Stimulated activated naive CD8-positive, alpha-beta T cell treated with anti-CD3 and anti-CD28 coated beads, Interleukin-15, amount 100 ng/mL, for 72 hours (primary cell): ENCODE results near the gene ZNF549.

Experiments
- ATAC-seq: fragments of 150-1000 bp; cut with Tn5 transposase; 2 replicates; pipeline ENCODE4 v1.10.0; 2021; ENCODE audit warnings: mild to moderate bottlenecking, moderate library complexity
- DNase-seq, 2 donors: peaks; one replicate each; pipeline ENCODE4 v3.0.0; 2021 to 2022
- H3K27ac Mint-ChIP-seq, 2 donors: one replicate each; pipeline ENCODE4 v1.8.0; 2022; ENCODE audit warnings: mild to moderate bottlenecking in 2 of 2, mixed read lengths in 2 of 2, moderate library complexity in 2 of 2
- H3K27me3 Mint-ChIP-seq: one replicate; pipeline ENCODE4 v1.8.0; 2022; ENCODE audit warnings: mixed read lengths
- H3K4me1 Mint-ChIP-seq: one replicate; pipeline ENCODE4 v1.8.0; 2022; ENCODE audit warnings: mild to moderate bottlenecking, mixed read lengths
- H3K4me3 Mint-ChIP-seq, 2 donors: one replicate each; pipeline ENCODE4 v1.8.0; 2022; ENCODE audit warnings: mild to moderate bottlenecking in 2 of 2, mixed read lengths in 2 of 2, moderate library complexity in 1 of 2
- H3K9me3 Mint-ChIP-seq, 2 donors: one replicate each; pipeline ENCODE4 v1.8.0; 2022; ENCODE audit warnings: mixed read lengths in 2 of 2

Gene ZNF549

GRCh38 chr19:57558525-57558924, 31.4 kb downstream of the ZNF549 start:
- Mint-ChIP-seq H3K4me3 (peak overlapping the region; percentile 98), H3K27ac (peak overlapping the region; percentile 78 to 100), H3K9me3 (peaks cover 20 to 68% of the 10 kb centered on the region in 2 donors), H3K27me3 (no peaks in the 10 kb centered on the region), H3K4me1 (peaks cover 36% of the 10 kb centered on the region)
- ATAC-seq (no peak), DNase-seq (no peak)

DNA sequence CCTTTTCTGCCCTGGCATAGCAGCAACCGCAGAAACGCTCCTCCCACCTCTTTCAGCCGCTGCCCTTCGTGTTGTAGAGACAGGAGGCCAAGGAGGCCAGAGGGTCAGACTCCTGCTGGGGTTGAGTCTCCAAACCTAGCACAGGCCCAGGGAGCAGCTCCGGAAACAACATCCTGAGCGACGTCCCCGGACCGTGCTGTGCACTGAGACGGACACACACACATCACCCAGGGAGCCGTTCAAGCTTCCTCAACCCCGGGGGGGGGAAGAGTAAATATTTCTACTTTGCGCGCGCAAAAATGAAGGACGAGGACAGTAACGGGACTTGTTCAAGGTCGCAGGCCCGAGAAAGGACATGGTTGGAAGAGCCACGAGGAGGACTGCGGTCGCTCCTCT, 31.9 kb downstream of the ZNF549 start:
- Mint-ChIP-seq H3K27me3 (no peaks in the 10 kb centered on the region), H3K4me3 (peak overlapping the region; percentile 98), H3K27ac (peak overlapping the region; percentile 78 to 100), H3K9me3 (peaks cover 23 to 70% of the 10 kb centered on the region in 2 donors), H3K4me1 (peaks cover 36% of the 10 kb centered on the region)
- DNase-seq: peak; percentile 17 to 25
- peak; percentile 70 for ATAC-seq

DNA sequence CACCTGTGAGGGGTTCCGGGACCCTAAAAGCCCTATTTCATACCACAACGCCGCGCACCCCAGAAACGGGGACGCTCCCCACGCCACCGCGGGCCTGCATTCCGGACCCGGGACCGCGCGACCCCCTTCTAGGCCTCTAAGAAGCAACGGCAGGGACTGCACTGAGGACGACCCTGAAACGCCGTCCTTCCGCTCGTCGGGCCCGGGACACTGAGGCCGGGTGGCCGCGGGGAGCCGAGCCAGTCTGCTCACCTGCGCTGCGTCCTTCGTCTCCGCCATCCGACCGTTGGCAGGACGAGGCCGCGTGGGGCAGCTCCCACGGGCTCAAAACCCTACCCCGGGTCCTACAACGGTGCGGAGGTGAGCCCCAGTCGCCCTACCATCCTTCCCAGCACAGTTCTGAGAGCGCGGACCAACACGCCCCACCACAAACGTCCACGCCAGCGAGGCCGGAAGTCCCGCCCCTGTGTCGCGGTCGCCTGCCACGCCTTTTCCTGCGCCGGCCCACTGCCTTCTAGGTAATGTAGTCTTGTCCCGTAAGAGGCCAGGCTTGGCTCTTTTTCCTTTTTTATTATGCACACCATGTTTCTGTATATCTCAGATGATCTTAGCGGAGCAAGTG, 32.4 kb downstream of the ZNF549 start, which contains the start of gene ZNF550:
Gene ZNF550 (minus strand): TSS at position 460 of the 622 bp plus-strand sequence. CDS start 181 bp downstream, at position 279.
- Mint-ChIP-seq H3K4me3 (peak within 1 kb of the TSS; percentile 98), H3K27me3 (no peaks in the 10 kb centered on the region), H3K4me1 (peaks cover 36% of the 10 kb centered on the region), H3K9me3 (peaks cover 23 to 68% of the 10 kb centered on the region in 2 donors), H3K27ac (peak within 1 kb of the TSS; percentile 97 to 100)
- peak; percentile 98 for ATAC-seq
- peak; percentile 76 to 87 for DNase-seq

DNA sequence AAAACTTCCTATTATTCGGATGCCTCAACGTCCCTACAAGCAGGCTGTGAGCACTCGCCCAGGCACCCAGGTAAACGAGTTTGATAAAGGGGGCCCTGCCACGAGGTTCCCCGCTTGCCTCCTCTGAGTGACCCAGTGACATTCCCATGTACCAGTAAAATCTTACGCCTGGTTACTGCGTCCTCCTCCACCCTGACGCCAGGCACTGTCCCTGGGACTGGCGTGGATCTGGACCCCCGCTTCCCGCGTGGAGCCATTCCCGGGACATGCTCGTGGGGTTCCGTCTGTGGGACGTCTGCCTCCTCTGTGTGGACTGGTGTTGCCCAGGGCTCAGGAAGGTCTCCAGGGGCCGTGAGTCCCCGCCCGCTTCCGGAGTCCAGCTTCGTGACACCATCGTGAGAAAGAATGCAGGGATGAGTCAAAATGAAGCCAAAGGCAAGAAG, 32.9 kb downstream of the ZNF549 start:
- Mint-ChIP-seq H3K27ac (peak overlapping the region in 1 of 2 donors; percentile 100), H3K4me3 (peak overlapping the region; percentile 98), H3K27me3 (no peaks in the 10 kb centered on the region), H3K9me3 (peaks cover 21 to 67% of the 10 kb centered on the region in 2 donors), H3K4me1 (peaks cover 36% of the 10 kb centered on the region)
- DNase-seq (no peak), ATAC-seq (peak; percentile 8)

DNA sequence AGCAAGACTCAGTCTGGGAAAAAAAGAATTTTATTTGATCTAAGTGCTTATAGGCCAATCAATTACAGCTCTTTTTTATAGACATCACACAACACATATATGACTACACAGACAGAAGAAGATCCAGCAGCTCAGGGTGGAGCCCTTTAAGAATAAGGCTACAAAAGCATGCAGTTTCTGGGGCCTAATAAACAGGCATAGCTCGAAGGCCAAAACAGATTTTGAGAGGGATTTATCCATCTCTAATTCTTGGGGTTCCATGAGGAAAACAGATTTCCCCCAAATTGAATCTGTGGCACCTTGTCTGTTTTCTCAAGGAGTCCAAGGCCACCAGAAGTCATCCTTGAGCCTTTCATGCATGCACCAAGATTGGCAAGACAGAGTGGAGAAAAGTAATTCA, 36.4 kb downstream of the ZNF549 start:
- no peak overlapping the region for H3K4me3 Mint-ChIP-seq
- no peak for ATAC-seq
- peaks cover 47 to 70% of the 10 kb centered on the region in 2 donors for H3K9me3 Mint-ChIP-seq
- no peak overlapping the region for H3K27ac Mint-ChIP-seq
- H3K4me1 Mint-ChIP-seq: peaks cover 21% of the 10 kb centered on the region
- H3K27me3 Mint-ChIP-seq: no peaks in the 10 kb centered on the region
- DNase-seq: no peak

DNA sequence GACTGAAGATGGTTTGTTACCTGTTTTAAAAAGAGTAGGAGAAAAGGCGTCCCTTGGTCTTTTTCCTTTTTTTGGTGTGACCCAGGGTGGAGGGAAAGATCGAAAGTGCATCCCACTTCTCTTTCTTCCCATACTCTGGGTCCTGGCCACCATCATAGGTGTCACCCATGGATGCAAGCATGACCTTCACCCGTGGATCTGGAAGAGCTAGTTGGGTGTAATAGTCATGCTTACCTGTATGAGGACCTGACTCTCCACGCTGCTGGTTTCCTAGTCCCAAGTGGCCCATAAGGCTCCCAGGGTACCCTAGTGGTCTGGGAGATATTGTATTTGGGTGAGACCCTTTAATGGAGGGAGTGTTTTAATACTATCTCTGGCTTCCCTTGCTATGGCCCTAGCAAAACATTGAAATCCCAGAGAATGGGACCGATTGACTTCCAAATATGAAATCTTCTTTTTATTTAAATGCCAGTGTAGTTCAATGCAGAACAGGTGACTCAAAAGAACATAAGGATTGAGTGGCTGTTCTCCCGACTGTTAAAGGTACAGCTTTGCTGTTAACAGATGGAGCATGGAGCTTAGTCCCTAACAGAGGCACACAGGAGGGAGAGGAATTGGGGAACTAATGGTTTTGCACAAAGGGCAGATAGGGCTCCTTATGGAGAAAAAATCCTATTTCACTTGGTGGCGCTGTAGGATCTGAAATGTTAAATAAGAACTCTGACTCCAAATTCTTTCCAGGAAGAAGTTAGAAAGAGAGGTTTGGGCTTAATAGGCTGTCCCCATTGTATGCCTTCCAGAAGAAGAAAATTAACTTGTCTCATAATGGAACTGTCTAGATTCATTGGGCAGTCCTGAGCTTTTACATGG, 39.5 kb downstream of the ZNF549 start:
- no peak for ATAC-seq
- no peak for DNase-seq
- Mint-ChIP-seq H3K9me3 (peaks cover 51 to 79% of the 10 kb centered on the region in 2 donors), H3K4me1 (no peaks in the 10 kb centered on the region), H3K4me3 (no peak overlapping the region), H3K27ac (no peak overlapping the region), H3K27me3 (no peaks in the 10 kb centered on the region)

DNA sequence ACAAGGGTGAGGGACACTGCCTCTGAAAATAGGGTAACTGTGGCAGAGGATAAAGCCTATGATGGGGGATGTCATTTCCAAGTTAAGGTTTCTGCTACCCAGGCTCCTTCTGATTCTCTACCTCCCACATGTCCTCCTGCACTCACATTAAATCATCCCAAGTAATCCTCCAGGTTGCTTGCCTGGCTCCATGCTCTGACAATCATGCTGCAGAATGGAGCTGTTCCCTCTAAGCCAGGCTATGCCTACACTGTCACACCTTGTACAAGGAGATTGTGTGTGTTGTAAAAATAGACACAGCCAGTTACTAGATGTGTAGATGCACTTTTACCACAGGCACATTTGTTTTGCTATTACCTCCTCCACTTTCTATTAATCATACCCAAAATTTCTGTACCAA, 43.6 kb downstream of the ZNF549 start:
- Mint-ChIP-seq H3K4me3 (no peak overlapping the region), H3K9me3 (peaks cover 43 to 88% of the 10 kb centered on the region in 2 donors), H3K4me1 (no peaks in the 10 kb centered on the region), H3K27ac (no peak overlapping the region), H3K27me3 (no peaks in the 10 kb centered on the region)
- DNase-seq (no peak), ATAC-seq (no peak)

GRCh38 chr19:57572415-57572947, 45.3 kb downstream of the ZNF549 start:
- no peak overlapping the region for H3K4me3 Mint-ChIP-seq
- H3K4me1 Mint-ChIP-seq: peaks cover 3% of the 10 kb centered on the region
- no peaks in the 10 kb centered on the region for H3K27me3 Mint-ChIP-seq
- ATAC-seq (no peak), DNase-seq (no peak)
- H3K9me3 Mint-ChIP-seq: peaks cover 48 to 88% of the 10 kb centered on the region in 2 donors
- H3K27ac Mint-ChIP-seq: no peak overlapping the region

GRCh38 chr19:57576661-57577060, 49.5 kb downstream of the ZNF549 start:
- DNase-seq (no peak), ATAC-seq (no peak)
- no peak overlapping the region for H3K4me3 Mint-ChIP-seq
- no peaks in the 10 kb centered on the region for H3K27me3 Mint-ChIP-seq
- H3K9me3 Mint-ChIP-seq: peaks cover 46 to 74% of the 10 kb centered on the region in 2 donors
- H3K4me1 Mint-ChIP-seq: peaks cover 17% of the 10 kb centered on the region
- H3K27ac Mint-ChIP-seq: no peak overlapping the region

- Mint-ChIP-seq H3K4me3 (peak within 1 kb of the TSS; percentile 81 to 86), H3K27me3 (no peaks in the 10 kb centered on the region), H3K27ac (peak within 1 kb of the TSS; percentile 82 to 83), H3K4me1 (peaks cover 21% of the 10 kb centered on the region), H3K9me3 (peaks cover 46 to 76% of the 10 kb centered on the region in 2 donors)
- peak; percentile 98 for ATAC-seq
- DNase-seq: peak; percentile 93 to 97
Observed at GRCh38 chr19:57578487-57579205, 51.5 kb downstream of the ZNF549 start, which contains the start of gene ZNF416. Gene ZNF416 (minus strand): TSS chr19:57578911. CDS start chr19:57578704, 207 bp downstream.

DNA sequence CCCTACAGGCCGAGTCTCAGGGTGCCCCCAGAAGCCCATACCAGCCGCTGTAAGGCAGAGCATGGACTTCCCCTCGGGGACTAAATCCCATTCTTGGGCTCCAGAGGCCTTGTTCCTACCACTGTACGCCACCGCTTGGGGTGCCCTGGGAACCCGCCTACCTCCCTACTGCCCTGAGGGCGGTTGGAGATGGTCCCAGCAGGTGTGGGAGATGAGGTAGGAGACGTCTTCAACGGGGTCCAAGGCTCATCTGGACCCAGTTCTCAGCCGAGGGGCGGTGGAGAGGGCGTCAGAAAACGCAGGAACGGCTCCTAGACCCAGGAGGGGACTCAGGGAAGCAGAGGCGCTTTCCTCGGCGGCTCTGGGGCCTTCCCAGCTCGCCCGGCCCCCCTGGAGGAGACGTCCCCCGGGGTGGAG, 56.0 kb downstream of the ZNF549 start:
- Mint-ChIP-seq H3K27me3 (no peaks in the 10 kb centered on the region), H3K9me3 (peaks cover 41 to 75% of the 10 kb centered on the region in 2 donors), H3K4me3 (peak overlapping the region; percentile 16 to 93), H3K4me1 (peaks cover 26% of the 10 kb centered on the region), H3K27ac (peak overlapping the region in 1 of 2 donors; percentile 96)
- no peak for ATAC-seq
- DNase-seq: no peak

GRCh38 chr19:57583521-57584416, 56.6 kb downstream of the ZNF549 start, which contains the start of gene ZIK1:
Gene ZIK1 (plus strand): TSS chr19:57584145. CDS start chr19:57584357, 212 bp downstream.
- Mint-ChIP-seq H3K4me3 (peak within 1 kb of the TSS; percentile 86 to 93), H3K9me3 (peaks cover 45 to 82% of the 10 kb centered on the region in 2 donors), H3K4me1 (peaks cover 23% of the 10 kb centered on the region), H3K27ac (peak within 1 kb of the TSS; percentile 85 to 96), H3K27me3 (no peaks in the 10 kb centered on the region)
- peak; percentile 94 for ATAC-seq
- DNase-seq: peak; percentile 86 to 89

DNA sequence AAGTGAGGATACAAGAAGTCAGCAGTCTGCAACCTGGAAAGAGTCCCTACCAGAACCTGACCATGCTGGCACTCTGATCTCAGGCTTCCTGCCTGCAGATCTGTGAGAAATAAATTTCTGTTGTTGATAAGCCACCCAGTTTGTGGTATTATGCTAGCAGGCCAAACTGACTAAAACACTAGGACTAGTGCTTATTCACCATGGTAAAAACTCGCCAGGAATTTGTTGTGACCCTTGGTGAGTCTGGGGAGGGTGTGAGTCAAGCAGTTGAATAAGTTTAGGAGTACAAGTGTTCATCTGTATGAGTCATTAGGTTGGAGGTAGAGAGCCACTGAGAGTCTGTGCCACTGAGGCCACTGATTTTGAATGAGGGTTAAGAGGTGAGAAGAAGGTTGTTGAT, 60.4 kb downstream of the ZNF549 start:
- Mint-ChIP-seq H3K4me3 (no peak overlapping the region), H3K27me3 (no peaks in the 10 kb centered on the region), H3K27ac (no peak overlapping the region), H3K9me3 (peaks cover 56 to 83% of the 10 kb centered on the region in 2 donors), H3K4me1 (peaks cover 19% of the 10 kb centered on the region)
- ATAC-seq (no peak), DNase-seq (no peak)

DNA sequence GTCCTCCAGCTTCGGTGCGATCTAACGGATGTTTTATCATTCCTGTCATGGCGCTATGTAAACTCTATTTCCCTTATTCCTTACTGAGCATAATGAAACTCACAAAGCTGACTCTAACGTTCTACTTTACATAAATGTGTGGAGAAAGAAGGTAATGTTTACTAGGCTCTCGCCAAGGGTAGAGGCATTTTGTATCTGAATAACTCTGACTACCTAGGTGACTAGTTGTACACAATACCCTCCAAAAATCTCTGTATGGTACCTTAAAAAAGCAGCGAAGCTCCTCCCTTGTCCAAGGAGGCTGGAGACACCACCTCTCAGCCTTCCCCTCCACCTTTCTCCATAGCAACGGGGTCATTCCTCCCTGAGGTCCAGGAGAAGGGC, 72.2 kb downstream of the ZNF549 start:
- Mint-ChIP-seq H3K27me3 (no peaks in the 10 kb centered on the region), H3K27ac (peak overlapping the region; percentile 75 to 93), H3K9me3 (peaks cover 42 to 68% of the 10 kb centered on the region in 2 donors), H3K4me3 (peak overlapping the region; percentile 86 to 91), H3K4me1 (peaks cover 24% of the 10 kb centered on the region)
- DNase-seq: no peak
- peak; percentile 52 for ATAC-seq
